Activated naive CD8-positive, alpha-beta T cell treated with anti-CD3 and anti-CD28 coated beads, Interleukin-2, amount 50 U/mL, for 24 hours (primary cell): Measurements from ENCODE around the gene TP53BP1.

ENCODE experiments used
- ATAC-seq: fragments of 150-1000 bp; cut with Tn5 transposase; one replicate; pipeline ENCODE4 v1.10.0; 2021
- DNase-seq: peaks from one replicate; pipeline ENCODE4 v3.0.0; 2021
- H3K27ac Mint-ChIP-seq: one replicate; pipeline ENCODE4 v1.8.0; 2021; ENCODE audit warnings: mild to moderate bottlenecking, mixed read lengths
- H3K27me3 Mint-ChIP-seq: one replicate; pipeline ENCODE4 v1.8.0; 2021; ENCODE audit warnings: mixed read lengths
- H3K36me3 Mint-ChIP-seq: one replicate; pipeline ENCODE4 v1.8.0; 2021; ENCODE audit warnings: low read depth, mixed read lengths
- H3K4me1 Mint-ChIP-seq: one replicate; pipeline ENCODE4 v1.8.0; 2021; ENCODE audit warnings: mixed read lengths
- H3K4me3 Mint-ChIP-seq: one replicate; pipeline ENCODE4 v1.8.0; 2021; ENCODE audit warnings: mild to moderate bottlenecking, moderate library complexity, mixed read lengths
- H3K9me3 Mint-ChIP-seq: one replicate; pipeline ENCODE4 v1.8.0; 2021; ENCODE audit warnings: mixed read lengths

Gene TP53BP1

DNA sequence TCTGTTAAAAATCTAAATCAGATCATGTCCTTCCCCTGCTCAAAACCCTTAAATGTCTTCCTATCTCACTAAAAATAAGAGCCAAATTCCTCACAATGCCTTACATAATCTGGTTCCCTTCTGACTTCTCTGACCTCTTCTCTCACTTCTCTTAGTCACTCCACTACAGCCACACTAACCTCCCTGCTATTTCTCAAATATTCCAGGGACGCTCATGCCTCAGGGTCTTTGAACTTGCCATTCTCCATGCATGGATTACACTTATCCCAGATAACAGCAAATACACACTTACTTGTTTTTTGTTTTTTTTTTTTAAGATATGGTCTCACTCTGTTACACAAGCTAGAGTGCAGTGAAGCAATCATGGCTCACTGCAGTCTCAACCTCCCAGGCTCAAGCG, 8.5 kb downstream of the TP53BP1 start:
- DNase-seq (no peak), ATAC-seq (no peak)
- peaks cover 12% of the 10 kb centered on the region for H3K4me1 Mint-ChIP-seq
- no peak overlapping the region for H3K4me3 Mint-ChIP-seq
- H3K27ac Mint-ChIP-seq: no peak overlapping the region
- H3K36me3 Mint-ChIP-seq: peaks cover 18% of the 10 kb centered on the region
- no peaks in the 10 kb centered on the region for H3K27me3 Mint-ChIP-seq
- H3K9me3 Mint-ChIP-seq: no peaks in the 10 kb centered on the region

DNA sequence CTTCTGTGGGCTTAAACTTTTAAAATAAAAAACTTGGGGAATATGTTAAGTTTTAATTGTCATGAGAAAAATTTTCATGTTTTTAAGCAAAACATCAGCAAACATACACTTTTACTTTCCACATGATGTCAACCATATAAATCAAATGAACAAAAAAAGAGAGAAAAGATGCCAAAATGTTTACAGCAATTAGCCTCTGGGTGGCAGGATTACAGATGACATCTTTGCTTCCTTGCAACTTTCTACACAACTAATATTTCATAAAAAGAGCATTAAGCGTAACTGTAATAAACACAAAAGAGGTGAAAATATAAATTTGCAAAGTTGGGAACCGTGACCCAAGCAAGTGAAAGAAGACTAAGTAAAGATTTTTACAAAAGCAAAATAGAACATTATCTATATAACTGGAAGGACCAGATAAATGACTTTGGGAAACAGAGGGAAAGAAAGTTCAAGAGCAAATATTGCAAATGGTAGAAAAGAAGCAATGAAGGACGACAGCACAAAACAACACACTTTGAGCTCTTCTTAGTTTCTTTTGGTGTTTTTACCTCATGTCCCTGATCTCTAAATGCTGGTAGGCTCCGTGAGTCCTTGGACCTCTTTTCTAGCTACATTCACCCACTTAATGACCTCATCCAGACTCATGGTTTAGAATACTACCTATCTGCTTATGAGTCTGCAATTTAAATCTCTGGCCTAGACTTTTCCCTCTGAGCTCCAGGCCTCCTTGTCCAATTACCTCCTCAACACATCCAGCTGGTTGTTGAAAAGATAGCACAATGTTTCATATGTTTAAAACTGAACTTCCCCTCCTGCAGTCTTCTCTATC, 9.4 kb downstream of the TP53BP1 start:
- H3K27me3 Mint-ChIP-seq: no peaks in the 10 kb centered on the region
- no peaks in the 10 kb centered on the region for H3K9me3 Mint-ChIP-seq
- DNase-seq: no peak
- peaks cover 23% of the 10 kb centered on the region for H3K36me3 Mint-ChIP-seq
- H3K4me3 Mint-ChIP-seq: no peak overlapping the region
- peaks cover 6% of the 10 kb centered on the region for H3K4me1 Mint-ChIP-seq
- no peak for ATAC-seq
- H3K27ac Mint-ChIP-seq: no peak overlapping the region

DNA sequence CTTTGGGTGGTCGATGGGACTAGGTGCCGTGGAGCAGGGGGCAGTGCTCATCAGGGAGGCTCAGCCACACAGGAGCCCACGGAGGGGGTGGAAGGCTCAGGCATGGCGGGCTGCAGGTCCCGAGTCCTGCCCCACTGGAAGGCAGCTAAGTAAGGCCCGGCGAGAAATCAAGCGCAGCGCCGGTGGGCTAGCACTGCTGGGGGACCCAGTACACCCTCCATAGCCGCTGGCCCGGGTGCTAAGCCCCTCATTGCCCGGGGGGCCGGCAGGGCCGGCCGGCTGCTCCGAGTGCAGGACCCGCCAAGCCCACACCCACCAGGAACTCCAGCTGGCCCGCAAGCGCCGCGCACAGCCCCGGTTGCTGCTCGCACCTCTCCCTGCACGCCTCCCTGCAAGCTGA, 19.1 kb downstream of the TP53BP1 start:
- Mint-ChIP-seq H3K27ac (no peak overlapping the region), H3K4me3 (no peak overlapping the region), H3K36me3 (peaks cover 55% of the 10 kb centered on the region), H3K9me3 (no peaks in the 10 kb centered on the region), H3K4me1 (peaks cover 3% of the 10 kb centered on the region), H3K27me3 (no peaks in the 10 kb centered on the region)
- DNase-seq: no peak
- no peak for ATAC-seq

DNA sequence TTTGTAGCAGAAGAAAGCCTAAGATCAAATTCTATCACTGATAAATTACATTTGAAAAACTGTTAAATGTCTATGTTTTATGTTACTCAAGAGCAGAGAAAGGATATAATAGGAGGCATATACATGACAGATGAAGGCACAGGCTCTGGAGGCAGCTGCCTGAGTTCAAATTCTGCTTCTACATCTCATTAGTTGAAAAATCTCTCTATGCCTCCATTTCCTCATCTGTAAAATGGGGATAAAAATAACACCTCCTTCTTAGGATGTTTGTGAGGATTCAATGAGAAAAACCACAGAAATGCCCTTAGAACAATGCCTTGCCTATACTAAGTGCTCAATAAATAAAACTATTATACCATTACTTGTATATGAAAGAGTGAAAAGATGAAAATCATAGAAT, 21.0 kb downstream of the TP53BP1 start:
- Mint-ChIP-seq H3K4me1 (peaks cover 3% of the 10 kb centered on the region), H3K4me3 (no peak overlapping the region), H3K27ac (no peak overlapping the region), H3K9me3 (no peaks in the 10 kb centered on the region), H3K36me3 (peaks cover 43% of the 10 kb centered on the region), H3K27me3 (no peaks in the 10 kb centered on the region)
- ATAC-seq: no peak
- no peak for DNase-seq

DNA sequence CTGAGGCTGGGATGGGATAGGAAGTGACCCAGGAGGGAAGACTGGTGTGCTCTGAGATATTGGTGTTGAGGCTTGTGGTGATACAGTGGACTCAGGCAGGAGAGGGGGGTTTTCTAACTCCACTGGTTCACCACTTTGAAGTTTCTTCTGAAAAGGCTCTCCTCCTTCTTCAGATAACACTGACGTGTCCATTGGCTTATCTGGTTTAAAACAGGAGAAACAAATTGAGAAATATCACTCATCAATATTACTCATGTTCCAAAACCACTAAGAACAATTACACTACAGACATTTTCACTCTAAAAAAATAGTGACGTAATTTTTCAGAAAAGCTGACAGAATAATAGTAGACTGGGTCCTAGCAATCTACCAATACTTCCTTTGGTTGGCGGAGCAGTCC, 23.1 kb downstream of the TP53BP1 start:
- peaks cover 34% of the 10 kb centered on the region for H3K36me3 Mint-ChIP-seq

DNA sequence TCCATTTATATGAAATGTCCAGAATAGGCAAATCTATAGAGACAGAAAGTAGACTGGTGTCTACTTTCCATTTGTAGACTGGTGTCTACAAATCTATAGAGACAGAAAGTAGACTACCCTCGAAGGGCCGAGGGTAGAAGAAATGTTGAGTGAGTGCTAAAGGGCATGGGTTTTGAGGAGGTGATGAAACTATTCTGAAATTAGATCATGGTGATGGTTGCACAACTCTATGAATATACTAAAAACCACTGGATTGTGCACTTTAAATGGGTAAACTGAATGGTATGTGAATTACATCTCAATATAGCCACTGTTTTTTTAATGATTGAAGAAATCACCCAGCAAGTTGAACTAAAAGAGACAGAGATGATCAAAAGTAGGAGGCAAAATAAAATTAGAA, 27.9 kb downstream of the TP53BP1 start:
- Mint-ChIP-seq H3K36me3 (peaks cover 21% of the 10 kb centered on the region), H3K9me3 (no peaks in the 10 kb centered on the region), H3K4me3 (no peak overlapping the region), H3K27ac (no peak overlapping the region), H3K4me1 (peaks cover 3% of the 10 kb centered on the region), H3K27me3 (no peaks in the 10 kb centered on the region)
- DNase-seq (no peak), ATAC-seq (peak; percentile 43)

More for the DNA sequence above, 23.1 kb downstream of the TP53BP1 start:
- Mint-ChIP-seq H3K4me3 (no peak overlapping the region), H3K4me1 (peaks cover 3% of the 10 kb centered on the region), H3K27me3 (no peaks in the 10 kb centered on the region), H3K27ac (no peak overlapping the region), H3K9me3 (no peaks in the 10 kb centered on the region)
- ATAC-seq (peak; percentile 33), DNase-seq (no peak)

DNA sequence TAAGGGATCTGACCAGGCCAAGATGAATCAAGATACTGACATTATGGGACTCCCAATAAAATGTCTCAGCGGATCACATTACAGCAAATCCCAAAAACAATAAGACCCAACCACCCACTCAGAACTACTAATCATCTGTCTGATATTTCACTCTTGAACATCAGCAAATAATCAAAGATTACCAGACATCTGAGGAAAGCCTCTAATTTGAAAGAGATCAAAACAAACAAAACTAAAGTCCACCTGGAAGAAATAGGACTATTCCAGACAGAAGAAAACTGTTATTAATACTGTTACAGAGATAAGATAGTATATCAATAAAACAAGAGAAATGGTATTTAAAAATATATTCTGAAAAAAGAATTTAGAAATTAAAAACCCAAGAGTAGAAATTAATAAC, 29.0 kb downstream of the TP53BP1 start:
- Mint-ChIP-seq H3K4me3 (no peak overlapping the region), H3K27ac (no peak overlapping the region), H3K36me3 (peaks cover 17% of the 10 kb centered on the region), H3K27me3 (no peaks in the 10 kb centered on the region), H3K4me1 (no peaks in the 10 kb centered on the region), H3K9me3 (no peaks in the 10 kb centered on the region)
- ATAC-seq: no peak
- DNase-seq: no peak

DNA sequence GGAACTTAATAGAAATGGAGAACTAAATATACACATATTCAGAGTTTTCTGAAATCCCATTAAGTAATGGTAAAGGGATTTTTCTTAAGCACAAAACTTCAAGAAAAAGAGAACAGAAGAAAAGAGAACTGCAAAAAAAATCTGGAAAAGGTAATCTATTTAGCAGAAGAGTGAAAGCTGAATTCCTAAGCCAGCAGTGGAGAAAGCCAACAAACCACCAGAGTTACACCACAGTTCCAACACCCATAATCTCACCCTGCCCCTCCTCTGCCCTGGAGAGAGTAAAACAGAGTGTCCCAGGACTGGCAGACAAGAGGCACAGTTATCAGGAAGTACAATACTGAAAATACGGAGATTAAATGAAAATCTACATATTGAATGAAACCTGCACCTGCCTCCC, 29.4 kb downstream of the TP53BP1 start:
- DNase-seq: no peak
- Mint-ChIP-seq H3K4me1 (no peaks in the 10 kb centered on the region), H3K36me3 (peaks cover 17% of the 10 kb centered on the region), H3K9me3 (no peaks in the 10 kb centered on the region), H3K4me3 (no peak overlapping the region), H3K27me3 (no peaks in the 10 kb centered on the region), H3K27ac (no peak overlapping the region)
- ATAC-seq: no peak

DNA sequence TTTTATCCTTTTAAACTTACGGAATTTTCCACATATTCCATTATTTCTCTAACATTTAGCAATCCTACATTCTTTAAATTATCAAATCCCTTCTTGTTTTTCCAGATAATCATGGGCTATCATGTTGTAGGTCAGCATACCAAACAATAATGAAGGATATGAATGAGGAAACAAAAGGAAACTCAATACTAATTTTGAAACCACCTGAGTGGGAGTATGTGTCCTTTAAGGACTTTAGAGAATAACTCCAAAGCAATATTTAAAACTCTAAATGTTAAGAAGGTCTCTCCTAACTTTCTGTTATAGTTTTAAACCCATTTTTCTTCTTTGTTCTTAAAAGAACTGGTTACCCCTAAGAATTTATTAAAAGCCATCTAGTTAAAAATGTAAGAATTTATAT, 43.0 kb downstream of the TP53BP1 start:
- H3K9me3 Mint-ChIP-seq: no peaks in the 10 kb centered on the region
- ATAC-seq: no peak
- no peaks in the 10 kb centered on the region for H3K27me3 Mint-ChIP-seq
- no peak overlapping the region for H3K4me3 Mint-ChIP-seq
- no peak for DNase-seq
- H3K36me3 Mint-ChIP-seq: peaks cover 9% of the 10 kb centered on the region
- no peak overlapping the region for H3K27ac Mint-ChIP-seq
- H3K4me1 Mint-ChIP-seq: peaks cover 13% of the 10 kb centered on the region

DNA sequence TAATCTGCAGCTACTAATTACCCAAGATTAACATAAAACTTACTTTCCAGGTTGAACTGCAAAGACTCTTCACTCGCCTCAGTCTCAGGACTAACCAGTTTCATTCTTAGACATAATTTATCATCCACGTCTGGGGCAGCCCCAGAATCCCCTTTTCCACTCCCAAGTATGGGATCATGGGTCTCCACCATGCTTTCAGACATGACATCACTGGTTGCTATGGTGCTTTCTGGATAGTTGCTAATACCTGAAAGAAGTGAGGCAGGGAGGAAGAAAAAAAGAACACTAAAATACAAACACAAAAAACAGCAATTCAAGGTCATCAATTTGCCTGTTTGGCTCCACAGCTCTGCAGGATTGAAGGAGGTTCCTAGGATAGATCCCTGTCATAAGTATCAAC, 46.6 kb downstream of the TP53BP1 start:
- ATAC-seq (no peak), DNase-seq (no peak)
- no peak overlapping the region for H3K4me3 Mint-ChIP-seq
- no peaks in the 10 kb centered on the region for H3K27me3 Mint-ChIP-seq
- H3K36me3 Mint-ChIP-seq: peaks cover 10% of the 10 kb centered on the region
- no peaks in the 10 kb centered on the region for H3K9me3 Mint-ChIP-seq
- H3K27ac Mint-ChIP-seq: no peak overlapping the region
- peaks cover 17% of the 10 kb centered on the region for H3K4me1 Mint-ChIP-seq

DNA sequence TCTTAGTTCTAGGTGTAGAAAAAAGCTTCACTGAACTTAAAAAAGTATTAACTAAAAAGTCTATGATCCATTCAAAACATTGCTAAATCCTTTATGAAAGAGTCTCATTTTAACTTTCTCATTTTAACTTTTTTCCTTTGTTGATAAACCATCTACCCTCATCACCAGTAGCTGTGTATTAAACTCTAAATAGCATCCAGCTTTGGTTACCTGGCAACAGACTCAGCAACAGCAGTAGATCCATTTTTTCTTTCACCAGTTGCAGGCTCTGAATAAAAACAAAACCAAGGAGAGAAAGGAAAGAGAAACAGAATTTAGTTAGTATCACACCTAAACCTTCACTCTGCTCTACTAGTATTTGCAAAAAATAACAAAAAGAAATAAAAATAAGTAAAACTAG, 51.6 kb downstream of the TP53BP1 start:
- Mint-ChIP-seq H3K4me1 (peaks cover 14% of the 10 kb centered on the region), H3K9me3 (no peaks in the 10 kb centered on the region), H3K36me3 (peaks cover 21% of the 10 kb centered on the region), H3K27me3 (no peaks in the 10 kb centered on the region), H3K27ac (peak overlapping the region; percentile 93), H3K4me3 (no peak overlapping the region)
- DNase-seq (no peak), ATAC-seq (peak; percentile 49)

DNA sequence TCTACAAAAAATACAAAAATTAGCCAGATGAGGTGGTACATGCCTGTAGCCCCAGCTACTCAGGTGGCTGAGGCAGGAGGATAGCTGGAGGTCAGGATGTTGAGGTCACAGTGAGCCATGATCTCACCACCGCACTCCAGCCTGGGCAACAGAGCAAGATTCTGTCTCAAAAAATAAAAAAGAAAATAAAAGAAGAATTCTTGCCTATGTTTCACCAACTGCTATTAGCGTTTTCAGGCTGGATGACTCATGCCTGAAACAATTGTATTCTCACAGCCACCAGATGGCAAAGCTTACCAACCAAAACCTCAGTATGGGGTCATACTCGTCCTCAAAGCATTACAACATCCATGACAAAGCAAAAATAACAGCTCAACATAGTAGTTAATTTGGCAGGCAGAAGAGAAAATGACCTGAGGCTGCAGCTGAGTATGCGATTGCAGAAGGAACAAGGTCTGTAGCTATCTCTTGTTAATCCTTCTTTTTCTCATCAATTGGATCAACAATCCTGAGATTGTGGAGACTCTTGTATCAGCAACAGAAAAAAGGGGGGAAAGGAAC, 52.2 kb downstream of the TP53BP1 start:
- H3K36me3 Mint-ChIP-seq: peaks cover 22% of the 10 kb centered on the region
- H3K4me3 Mint-ChIP-seq: peak overlapping the region; percentile 29
- peak; percentile 15 for DNase-seq

DNA sequence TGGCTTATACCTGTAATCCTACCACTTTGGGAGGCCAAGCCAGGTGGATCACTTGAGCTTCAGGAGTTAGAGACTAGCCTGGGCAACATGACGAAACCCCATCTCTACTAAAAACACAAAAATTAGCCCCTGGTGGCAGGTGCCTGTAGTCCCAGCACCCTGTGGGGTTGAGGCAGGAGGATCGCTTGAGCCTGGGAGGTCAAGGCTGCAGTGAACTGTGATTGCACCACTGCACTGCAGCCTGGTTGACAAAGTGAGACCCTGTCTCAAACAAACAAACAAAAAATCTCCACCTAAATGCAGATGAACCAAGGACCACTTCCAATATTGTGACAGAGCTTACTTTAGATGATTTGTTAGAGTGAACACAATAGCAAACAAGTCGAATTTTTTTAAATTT, 53.7 kb downstream of the TP53BP1 start:
- no peak overlapping the region for H3K27ac Mint-ChIP-seq
- peaks cover 15% of the 10 kb centered on the region for H3K36me3 Mint-ChIP-seq
- DNase-seq: no peak
- no peak for ATAC-seq
- no peaks in the 10 kb centered on the region for H3K9me3 Mint-ChIP-seq
- H3K4me1 Mint-ChIP-seq: peaks cover 14% of the 10 kb centered on the region
- H3K27me3 Mint-ChIP-seq: no peaks in the 10 kb centered on the region
- no peak overlapping the region for H3K4me3 Mint-ChIP-seq

More for the DNA sequence above, 52.2 kb downstream of the TP53BP1 start:
- H3K4me1 Mint-ChIP-seq: peaks cover 14% of the 10 kb centered on the region
- H3K27ac Mint-ChIP-seq: peak overlapping the region; percentile 93
- no peaks in the 10 kb centered on the region for H3K9me3 Mint-ChIP-seq
- peak; percentile 98 for ATAC-seq
- H3K27me3 Mint-ChIP-seq: no peaks in the 10 kb centered on the region

DNA sequence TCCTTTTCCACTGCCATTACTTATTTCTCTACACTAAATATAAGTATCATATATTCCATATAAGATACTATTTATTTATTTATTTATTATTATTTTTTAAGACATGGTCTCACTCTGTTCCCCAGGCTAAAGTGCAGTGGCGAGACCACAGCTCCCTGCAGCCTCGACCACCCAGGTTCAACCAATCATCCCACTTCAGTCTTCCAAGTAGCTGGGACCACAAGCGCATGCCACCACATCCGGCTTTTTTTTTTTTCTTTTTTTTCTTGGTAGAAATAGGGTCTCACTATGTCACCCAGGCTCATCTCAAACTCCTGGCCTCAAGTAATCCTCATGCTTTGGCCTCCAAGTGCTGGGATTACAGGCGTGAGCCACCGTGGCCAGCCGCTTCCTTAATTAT, 56.6 kb downstream of the TP53BP1 start:
- H3K36me3 Mint-ChIP-seq: peaks cover 22% of the 10 kb centered on the region
- no peaks in the 10 kb centered on the region for H3K9me3 Mint-ChIP-seq

DNA sequence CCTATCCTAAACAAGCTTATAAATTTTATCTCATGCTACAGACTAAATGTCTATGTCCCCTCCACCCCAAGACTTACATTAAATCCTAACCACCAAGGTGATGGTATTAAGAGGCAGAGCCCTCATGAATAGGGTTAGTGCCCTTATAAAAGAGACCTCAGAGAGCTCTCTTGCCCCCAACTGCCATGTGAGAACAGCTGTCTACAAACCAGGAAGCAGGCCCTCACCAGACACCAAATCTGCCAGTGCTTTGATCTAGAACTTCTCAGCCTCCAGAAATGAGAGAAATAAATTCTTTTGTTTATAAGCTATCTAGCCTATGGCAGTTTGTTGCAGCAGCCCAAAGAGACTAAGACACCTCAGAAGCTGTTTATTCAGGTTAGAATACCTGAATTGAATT, 58.5 kb downstream of the TP53BP1 start:
- H3K9me3 Mint-ChIP-seq: no peaks in the 10 kb centered on the region
- DNase-seq: no peak
- no peak for ATAC-seq
- no peaks in the 10 kb centered on the region for H3K27me3 Mint-ChIP-seq
- H3K27ac Mint-ChIP-seq: no peak overlapping the region
- H3K4me1 Mint-ChIP-seq: no peaks in the 10 kb centered on the region
- H3K36me3 Mint-ChIP-seq: peaks cover 19% of the 10 kb centered on the region
- no peak overlapping the region for H3K4me3 Mint-ChIP-seq

More for the DNA sequence above, 56.6 kb downstream of the TP53BP1 start:
- H3K4me3 Mint-ChIP-seq: no peak overlapping the region
- no peak overlapping the region for H3K27ac Mint-ChIP-seq
- ATAC-seq (no peak), DNase-seq (no peak)
- no peaks in the 10 kb centered on the region for H3K27me3 Mint-ChIP-seq
- peaks cover 10% of the 10 kb centered on the region for H3K4me1 Mint-ChIP-seq
